ENCODE results near the gene SLC11A1. TPM values are rescaled to one million over a fixed set of nuclear protein-coding genes. Genes with fewer than 3 reads are reported as not detected.

Gene SLC11A1
- total RNA-seq, 1 donor from 2014 or later, result 4.4 TPM

DNA sequence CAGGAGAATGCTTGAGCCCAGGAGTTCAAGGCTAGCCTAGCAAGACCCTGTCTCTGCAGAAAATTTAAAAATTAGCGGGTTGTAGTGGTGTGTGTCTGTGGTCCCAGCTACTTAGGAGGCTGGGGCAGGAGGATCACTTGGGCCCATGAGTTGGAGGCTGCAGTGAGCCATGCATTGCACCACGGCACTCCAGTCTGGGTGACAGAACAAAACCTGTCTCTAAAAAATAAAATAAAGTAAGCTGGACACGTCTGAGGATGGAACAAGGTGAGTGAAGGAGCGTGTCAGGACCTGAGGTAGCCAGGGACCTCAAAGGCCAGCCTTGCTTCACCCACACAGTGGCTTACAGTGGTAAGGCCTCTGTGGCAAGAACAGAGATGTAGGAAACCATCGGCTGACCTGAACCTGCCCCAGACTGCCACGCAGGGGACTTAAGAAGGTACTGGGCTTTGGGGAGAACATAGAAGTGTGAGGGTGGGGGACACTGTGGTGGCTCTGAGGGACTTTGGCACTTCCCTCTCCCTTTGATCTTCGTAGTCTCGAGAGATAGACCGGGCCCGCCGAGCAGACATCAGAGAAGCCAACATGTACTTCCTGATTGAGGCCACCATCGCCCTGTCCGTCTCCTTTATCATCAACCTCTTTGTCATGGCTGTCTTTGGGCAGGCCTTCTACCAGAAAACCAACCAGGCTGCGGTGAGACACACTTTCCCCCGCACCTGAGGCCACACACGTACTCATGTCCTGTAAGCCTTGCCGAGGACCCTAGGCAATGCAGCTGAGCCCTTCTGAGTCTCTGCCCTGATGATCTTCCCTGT lies 7.5 kb downstream of the SLC11A1 start:
- no peak for ATAC-seq (ENCODE audit: poor library complexity)
- intact Hi-C loops (cut with DNase I), result no loop called here
- DNase-seq, result peak; percentile 23

DNA sequence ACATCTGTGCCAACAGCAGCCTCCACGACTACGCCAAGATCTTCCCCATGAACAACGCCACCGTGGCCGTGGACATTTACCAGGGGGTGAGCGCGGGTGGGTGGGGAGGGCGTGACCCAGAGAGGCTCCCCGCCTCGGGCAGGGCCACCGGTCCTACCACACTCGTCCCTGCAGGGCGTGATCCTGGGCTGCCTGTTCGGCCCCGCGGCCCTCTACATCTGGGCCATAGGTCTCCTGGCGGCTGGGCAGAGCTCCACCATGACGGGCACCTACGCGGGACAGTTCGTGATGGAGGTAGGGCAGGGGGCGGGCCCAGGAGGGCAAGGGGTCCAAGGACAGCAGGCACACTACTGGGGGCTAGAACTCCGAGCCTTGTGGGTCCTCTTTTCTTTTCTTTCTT lies 9.1 kb downstream of the SLC11A1 start:
- no peak for ATAC-seq (ENCODE audit: poor library complexity)
- no peak for DNase-seq
- intact Hi-C loops (cut with DNase I), result no loop called here

DNA sequence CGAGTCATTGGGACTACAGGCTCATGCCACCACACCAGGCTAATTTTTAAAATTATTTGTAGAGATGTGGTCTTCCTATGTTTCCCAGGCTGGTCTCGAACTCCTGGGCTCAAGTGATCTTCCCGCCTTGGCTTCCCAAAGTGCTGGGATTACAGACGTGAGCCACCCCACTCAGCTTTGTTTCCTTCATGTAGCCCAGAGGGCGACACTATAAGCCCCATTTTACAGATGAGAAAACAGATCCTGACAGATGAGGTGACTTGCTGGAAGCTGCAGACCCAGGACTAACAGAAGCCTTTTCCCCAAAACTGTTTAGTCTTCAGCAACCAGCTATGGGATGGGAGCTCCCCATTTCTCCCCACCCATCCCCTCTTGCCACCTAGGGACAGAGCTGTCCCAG lies 10.4 kb downstream of the SLC11A1 start:
- intact Hi-C loops (cut with DNase I), result no loop called here
- ATAC-seq (ENCODE audit: poor library complexity) (no peak), DNase-seq (no peak)

DNA sequence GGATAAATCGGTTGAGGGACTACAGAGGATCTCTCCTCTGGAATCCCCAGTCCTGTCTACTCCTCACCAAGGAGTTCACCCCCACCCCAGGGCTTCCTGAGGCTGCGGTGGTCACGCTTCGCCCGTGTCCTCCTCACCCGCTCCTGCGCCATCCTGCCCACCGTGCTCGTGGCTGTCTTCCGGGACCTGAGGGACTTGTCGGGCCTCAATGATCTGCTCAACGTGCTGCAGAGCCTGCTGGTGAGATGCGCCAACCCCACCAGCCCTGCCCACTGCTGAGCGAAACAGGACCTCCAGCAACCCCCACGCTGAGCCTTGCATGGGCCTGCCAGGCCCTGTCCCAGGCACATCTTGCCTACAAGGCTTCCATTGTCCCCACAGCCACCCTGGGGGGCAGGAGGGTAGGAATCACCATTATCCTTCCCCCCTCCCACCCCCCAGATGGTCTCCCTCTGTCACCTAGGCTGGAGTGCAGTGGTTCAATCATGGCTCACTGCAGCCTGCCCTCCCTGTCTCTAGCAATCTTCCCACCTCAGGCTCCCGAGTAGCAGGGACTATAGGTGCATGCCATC lies 10.9 kb downstream of the SLC11A1 start:
- no peak for ATAC-seq (ENCODE audit: poor library complexity)
- peak; percentile 40 for DNase-seq
- intact Hi-C loops (cut with DNase I), result no loop called here

DNA sequence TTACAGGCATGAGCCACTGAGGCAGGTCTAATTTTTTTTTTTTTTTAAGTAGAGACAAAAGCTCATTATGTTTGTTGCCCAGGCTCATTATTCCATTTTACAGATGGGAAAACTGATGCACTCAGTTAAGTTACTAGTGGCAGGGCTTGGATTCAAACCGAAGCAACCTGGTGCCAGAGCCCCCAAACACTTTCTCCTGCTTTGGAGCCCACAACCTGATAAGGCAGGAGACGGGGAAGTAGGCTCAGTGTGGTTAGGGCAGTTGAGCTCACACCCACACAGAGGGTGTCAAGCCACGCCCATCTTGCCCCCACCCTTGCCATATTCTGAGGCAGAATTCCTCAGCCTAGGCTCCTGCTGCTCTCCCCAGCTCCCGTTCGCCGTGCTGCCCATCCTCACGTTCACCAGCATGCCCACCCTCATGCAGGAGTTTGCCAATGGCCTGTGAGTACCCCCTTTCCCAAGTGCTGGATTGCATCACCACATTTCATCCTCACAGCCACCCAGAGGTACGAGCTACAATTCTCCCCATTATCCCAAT lies 11.7 kb downstream of the SLC11A1 start:
- ATAC-seq (ENCODE audit: poor library complexity) (no peak), DNase-seq (peak; percentile 46)
- intact Hi-C loops (cut with DNase I), result no loop called here

DNA sequence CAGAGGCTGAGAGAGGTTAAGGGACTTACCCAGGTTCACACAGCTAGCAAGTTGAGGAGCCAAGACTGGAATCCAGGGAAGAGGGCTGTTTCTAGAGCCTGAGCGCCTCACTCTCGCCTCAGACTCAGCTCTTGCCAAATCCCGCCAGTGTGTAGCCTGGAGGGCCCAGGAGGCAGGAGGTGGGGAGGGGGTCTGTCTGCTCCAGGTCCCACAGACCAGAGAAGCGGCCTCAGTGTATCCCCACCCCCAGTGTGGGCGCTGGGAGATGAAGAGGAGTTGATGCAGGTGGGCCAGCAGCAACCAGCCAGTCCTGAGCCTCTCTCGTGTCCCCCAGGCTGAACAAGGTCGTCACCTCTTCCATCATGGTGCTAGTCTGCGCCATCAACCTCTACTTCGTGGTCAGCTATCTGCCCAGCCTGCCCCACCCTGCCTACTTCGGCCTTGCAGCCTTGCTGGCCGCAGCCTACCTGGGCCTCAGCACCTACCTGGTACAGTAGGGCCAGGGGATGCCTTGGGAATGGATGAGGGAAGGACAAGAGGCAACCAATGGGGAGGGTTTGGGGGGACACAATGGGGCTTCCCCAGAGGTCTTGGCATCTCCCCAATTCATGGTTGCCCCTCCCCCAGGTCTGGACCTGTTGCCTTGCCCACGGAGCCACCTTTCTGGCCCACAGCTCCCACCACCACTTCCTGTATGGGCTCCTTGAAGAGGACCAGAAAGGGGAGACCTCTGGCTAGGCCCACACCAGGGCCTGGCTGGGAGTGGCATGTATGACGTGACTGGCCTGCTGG lies 12.4 kb downstream of the SLC11A1 start:
- peak; percentile 46 for DNase-seq
- intact Hi-C loops (cut with DNase I), result loop anchor here (5.0 kb wide), 1 partner anchor 107 kb away; no protein-coding TSS in a partner anchor
- no peak for ATAC-seq (ENCODE audit: poor library complexity)

- no peak for DNase-seq
- intact Hi-C loops (cut with DNase I), result loop anchor here (5.0 kb wide), 1 partner anchor 108 kb away; no protein-coding TSS in a partner anchor
These were observed 13.0 kb downstream of the SLC11A1 start for GRCh38 chr2:218395090-218395444.

DNA sequence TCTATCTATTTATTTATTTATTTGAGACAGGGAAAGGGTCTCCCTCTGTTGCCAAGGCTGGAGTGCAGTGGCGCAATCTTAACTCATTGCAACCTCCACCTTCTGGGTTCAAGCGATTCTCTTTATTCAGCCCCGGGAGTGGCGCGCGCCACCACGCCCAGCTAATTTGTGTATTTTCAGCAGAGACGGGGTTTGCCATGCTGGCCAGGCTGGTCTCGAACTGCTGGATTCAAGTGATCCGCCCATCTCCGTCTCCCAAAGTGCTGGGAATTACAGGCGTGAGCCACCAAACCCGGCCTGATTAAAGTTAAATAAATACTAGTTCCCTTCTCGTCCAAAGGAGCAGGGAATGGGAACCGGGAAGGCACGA lies 13.4 kb downstream of the SLC11A1 start:
- DNase-seq (peak; percentile 54), ATAC-seq (ENCODE audit: poor library complexity) (no peak)
- intact Hi-C loops (cut with DNase I), result loop anchor here (5.0 kb wide), 1 partner anchor 108 kb away; no protein-coding TSS in a partner anchor

More at GRCh38 chr2:218395090-218395444, 13.0 kb downstream of the SLC11A1 start:
- ATAC-seq (ENCODE audit: poor library complexity), result no peak

DNA sequence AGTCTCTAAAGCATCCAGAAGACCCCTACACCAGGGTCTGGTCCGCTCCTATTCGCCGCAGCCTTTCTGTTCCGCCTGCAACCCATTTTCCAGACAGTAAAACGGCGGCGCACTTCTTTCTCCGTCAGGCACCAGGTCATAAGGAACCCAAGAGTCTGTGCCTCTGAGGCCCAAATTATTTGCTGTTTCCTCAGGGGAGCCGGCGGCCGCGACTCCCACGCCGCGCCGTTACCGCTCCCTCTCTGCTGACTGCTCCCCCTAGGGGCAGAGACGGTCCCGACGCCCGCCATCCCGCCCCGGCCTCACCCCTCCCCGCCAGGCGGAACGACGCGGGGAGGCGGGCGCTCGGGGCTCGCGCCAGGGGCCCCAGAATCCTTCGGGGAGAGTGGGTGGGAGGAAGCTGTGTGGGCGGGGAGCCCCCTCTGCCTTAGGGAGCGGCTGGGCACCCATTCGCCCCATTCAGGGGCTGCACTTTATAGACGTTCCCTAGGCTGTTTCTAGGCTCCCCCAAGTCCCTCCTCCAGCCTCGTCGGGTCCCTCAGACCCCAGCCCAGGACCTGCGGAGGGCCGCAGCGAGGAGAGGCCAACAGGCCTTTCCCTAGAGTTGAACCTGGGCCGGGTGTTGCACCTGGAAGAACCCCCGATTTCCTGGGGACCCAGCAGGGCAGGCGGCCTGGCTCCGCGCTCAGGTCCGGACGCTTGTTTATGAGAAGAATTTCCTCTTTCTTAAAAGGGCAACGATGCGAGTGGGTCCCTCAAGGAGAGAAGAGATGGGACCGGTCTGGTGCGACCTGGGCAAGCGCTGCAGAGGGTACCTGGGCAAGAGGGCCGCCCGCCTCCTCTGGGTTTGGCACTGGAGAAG lies 14.0 kb downstream of the SLC11A1 start:
- ATAC-seq (ENCODE audit: poor library complexity) (peak; percentile 69), DNase-seq (peak; percentile 95)
- intact Hi-C loops (cut with DNase I), result loop anchor here (5.0 kb wide), 1 partner anchor 109 kb away; no protein-coding TSS in a partner anchor

DNA sequence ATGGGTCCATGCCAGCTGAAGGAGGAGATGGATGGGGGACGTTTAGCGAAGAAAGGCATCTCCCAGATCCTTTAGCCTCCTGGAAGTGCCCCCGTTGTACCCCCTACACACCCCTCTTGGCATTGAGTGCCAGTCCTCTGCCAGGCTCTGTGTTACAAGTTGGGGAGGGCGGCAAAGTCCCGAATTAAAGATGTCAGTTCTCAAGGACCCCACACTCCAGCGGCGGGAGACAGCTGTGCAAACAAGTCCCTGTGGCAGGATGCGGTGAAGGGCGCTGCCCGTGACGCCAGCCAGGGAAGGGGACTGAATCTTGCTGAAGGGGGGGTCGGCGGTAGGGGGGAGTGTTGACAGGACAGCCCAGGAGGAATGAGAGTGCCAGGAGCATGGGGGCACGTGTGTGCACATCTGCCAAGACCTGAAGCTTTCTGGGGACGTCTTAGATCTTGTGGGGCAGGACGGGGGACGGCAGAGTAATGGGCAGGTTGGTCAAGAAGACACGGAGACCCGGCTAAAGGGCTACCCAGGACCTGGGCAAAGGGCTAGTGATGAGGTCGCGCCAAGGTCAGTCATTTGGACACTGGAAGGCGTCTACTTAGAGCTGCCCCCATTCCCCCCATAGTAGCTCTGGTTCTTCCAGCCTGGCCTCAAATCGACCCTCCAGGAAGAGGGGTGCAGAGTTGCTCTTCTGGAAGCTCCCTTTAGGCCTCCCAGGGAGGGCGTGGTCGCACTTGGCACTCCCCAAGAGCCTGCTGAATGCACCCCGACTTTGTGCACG lies 14.8 kb downstream of the SLC11A1 start:
- peak; percentile 13 for ATAC-seq (ENCODE audit: poor library complexity)
- intact Hi-C loops (cut with DNase I), result loop anchor here (5.0 kb wide), 1 partner anchor 110 kb away; no protein-coding TSS in a partner anchor
- peak; percentile 89 for DNase-seq

- intact Hi-C loops (cut with DNase I), result loop anchor here (5.0 kb wide), 1 partner anchor 110 kb away; no protein-coding TSS in a partner anchor
These were observed 15.4 kb downstream of the SLC11A1 start for GRCh38 chr2:218397463-218397819.

GRCh38 chr2:218397820-218398436 lies 15.9 kb downstream of the SLC11A1 start:
- DNase-seq (peak; percentile 91), ATAC-seq (ENCODE audit: poor library complexity) (peak; percentile 20)
- intact Hi-C loops (cut with DNase I), result loop anchor here (5.0 kb wide), 1 partner anchor 111 kb away; no protein-coding TSS in a partner anchor

More at GRCh38 chr2:218397463-218397819, 15.4 kb downstream of the SLC11A1 start:
- ATAC-seq (ENCODE audit: poor library complexity) (no peak), DNase-seq (no peak)

DNA sequence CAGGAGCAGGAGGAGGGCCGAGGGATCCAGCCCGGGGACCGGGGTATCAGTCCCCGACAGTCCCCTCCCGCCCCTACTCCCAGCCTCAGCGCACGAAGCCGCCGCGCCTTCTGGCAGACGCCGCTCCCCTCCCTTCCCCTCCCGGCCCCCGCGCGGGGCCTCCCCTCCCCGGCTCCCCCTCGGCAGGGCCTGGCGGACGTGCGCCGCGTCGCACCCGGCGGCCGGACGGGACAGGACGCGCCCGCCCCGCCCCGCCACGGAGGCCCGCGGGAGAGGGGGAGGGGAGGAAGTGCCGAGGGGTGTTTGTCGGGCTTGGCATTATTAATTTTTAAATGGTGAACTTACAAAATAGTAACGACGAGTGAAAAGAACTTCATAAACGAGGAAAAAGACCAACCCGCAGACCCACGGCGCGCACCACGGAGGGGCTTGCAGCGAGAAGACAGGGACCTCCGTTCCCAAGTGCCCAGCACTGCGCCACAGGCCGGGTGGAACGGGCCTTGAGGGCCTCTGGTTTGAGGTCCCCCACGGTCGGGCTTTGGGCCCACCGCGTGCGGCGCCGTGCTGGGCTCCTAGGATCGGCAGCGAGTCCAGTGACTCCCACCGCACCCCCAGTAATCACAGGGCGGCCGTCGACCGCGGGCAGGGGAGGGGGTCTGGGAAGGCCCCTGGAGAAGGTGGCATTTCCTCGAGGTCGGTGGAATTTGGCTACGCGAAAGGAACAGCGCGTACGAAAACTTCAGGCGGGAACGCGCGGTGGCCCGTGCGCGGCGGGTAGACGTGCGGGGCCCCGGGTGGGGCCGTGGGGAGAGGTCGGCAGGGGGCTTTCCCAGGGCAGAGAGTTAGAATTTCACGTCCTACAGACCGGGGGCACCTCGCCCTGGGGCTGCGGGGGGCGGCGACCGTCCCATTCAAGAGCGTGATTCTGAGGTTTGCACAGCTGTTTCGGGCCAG lies 16.6 kb downstream of the SLC11A1 start:
- ATAC-seq (ENCODE audit: poor library complexity) (peak; percentile 66), DNase-seq (peak; percentile 91)
- intact Hi-C loops (cut with DNase I), result loop anchor here (5.0 kb wide), 1 partner anchor 111 kb away; no protein-coding TSS in a partner anchor

DNA sequence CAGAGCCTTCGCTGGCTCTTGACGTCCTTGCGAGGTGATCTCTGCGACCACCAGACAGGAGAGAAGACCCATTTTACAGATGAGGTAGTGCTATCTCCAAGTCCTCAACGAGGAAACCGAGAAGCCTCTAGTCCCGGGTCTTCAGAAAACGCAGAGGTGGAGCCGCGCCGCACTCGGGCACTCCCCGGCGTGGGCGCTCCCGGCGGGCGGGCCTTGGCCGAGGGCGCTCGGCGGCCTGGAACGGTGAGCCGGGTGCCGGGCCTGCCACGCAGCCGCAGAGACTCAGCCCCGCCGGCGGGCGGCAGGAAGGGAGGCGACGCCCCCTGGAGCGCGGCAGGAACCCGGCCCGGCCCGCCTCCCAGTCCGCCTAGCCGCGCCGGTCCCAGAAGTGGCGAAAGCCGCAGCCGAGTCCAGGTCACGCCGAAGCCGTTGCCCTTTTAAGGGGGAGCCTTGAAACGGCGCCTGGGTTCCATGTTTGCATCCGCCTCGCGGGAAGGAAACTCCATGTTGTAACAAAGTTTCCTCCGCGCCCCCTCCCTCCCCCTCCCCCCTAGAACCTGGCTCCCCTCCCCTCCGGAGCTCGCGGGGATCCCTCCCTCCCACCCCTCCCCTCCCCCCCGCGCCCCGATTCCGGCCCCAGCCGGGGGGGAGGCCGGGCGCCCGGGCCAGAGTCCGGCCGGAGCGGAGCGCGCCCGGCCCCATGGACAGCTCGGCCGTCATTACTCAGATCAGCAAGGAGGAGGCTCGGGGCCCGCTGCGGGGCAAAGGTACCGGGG lies 17.5 kb downstream of the SLC11A1 start, which contains the start of gene CTDSP1:
TSS of gene CTDSP1 (plus strand) at position 478 of the 776 bp plus-strand sequence. CDS start at position 701, 223 bp downstream.
- intact Hi-C loops (cut with DNase I), result loop anchor here (5.0 to 10.0 kb wide), 2 partner anchors 112 to 245 kb away; no protein-coding TSS in a partner anchor
- DNase-seq, result peak; percentile 98
- ATAC-seq (ENCODE audit: poor library complexity), result peak; percentile 64
